ENCODE data around the gene ERCC8. TPM values are rescaled to one million over a fixed set of nuclear protein-coding genes. Genes with fewer than 3 reads are reported as not detected.
"Not testable (repeated sequence)": the region's sequence is repeated elsewhere in the genome, so short reads cannot be mapped to it uniquely, and the experiment has no call there.

The ERCC8 gene
- total RNA-seq, 1 experiment from 2014 or later: 14.4 TPM

- Histone ChIP-seq H3K4me1 (ENCODE audit: control insufficient read depth, insufficient read depth, low read length) (no peaks in the 10 kb centered on the region), H3K9me3 (ENCODE audit: control insufficient read depth, insufficient read depth, low read depth, low read length) (peaks cover 3% of the 10 kb centered on the region; the same call in 1 of the 2 replicates), H3K36me3 (ENCODE audit: control insufficient read depth, insufficient read depth, low read length) (no peaks in the 10 kb centered on the region), H3K4me3 (ENCODE audit: low read depth in 2 of 2, low read length in 2 of 2) (no peak overlapping the region), H3K27me3 (ENCODE audit: control insufficient read depth, insufficient read depth, low read length) (no peaks in the 10 kb centered on the region), H3K27ac (ENCODE audit: low read length) (no peak overlapping the region)
- no TSS peak for BruUV-seq (replicated peaks)
- POLR2A ChIA-PET: no interaction called here
- intact Hi-C loops (cut with micrococcal nuclease; ENCODE audit: unreplicated experiment) (no loop called here), in situ Hi-C loops (cut with HindIII; ENCODE audit: low pct_unique_long_range_greater_than_20kb, low sequenced_read_pairs) (no loop called here)
- CTCF ChIA-PET: no interaction called here
- DNase-seq (ENCODE audit: low read depth, low spot score) (no peak), ATAC-seq (no peak)
- TF ChIP-seq SIN3A (IDR thresholded peaks at IDR 0.05; ENCODE audit: borderline replicate concordance, insufficient read depth, low read depth, low read length) (no peak), REST (IDR thresholded peaks at IDR 0.05; ENCODE audit: insufficient read depth in 1 of 2, low read depth in 2 of 2, low read length in 1 of 2) (no peak), POLR2AphosphoS5 (IDR thresholded peaks at IDR 0.05; ENCODE audit: low read depth, low read length) (no peak), CTCF (IDR thresholded peaks at IDR 0.05) (no peak), TCF7L2 (IDR thresholded peaks at IDR 0.05; ENCODE audit: low read depth, low read length) (no peak)
Observed at GRCh38 chr5:60993425-60993824, 48.6 kb upstream of the ERCC8 start.

GRCh38 chr5:60992871-60993270 is 48.0 kb upstream of the ERCC8 start:
- intact Hi-C loops (cut with micrococcal nuclease; ENCODE audit: unreplicated experiment): no loop called here
- ChIA-PET CTCF (no interaction called here), POLR2A (no interaction called here)
- no peaks in the 10 kb centered on the region for H3K36me3 ChIP-seq (ENCODE audit: control insufficient read depth, insufficient read depth, low read length)
- no peak overlapping the region for H3K4me3 ChIP-seq (ENCODE audit: low read depth in 2 of 2, low read length in 2 of 2)
- no peak overlapping the region for H3K27ac ChIP-seq (ENCODE audit: low read length)
- DNase-seq (ENCODE audit: low read depth, low spot score) (no peak), ATAC-seq (no peak)
- no TSS peak for BruUV-seq (replicated peaks)
- no peak for TF ChIP-seq SIN3A (IDR thresholded peaks at IDR 0.05; ENCODE audit: borderline replicate concordance, insufficient read depth, low read depth, low read length)
- no peaks in the 10 kb centered on the region for H3K4me1 ChIP-seq (ENCODE audit: control insufficient read depth, insufficient read depth, low read length)
- no peaks in the 10 kb centered on the region for H3K27me3 ChIP-seq (ENCODE audit: control insufficient read depth, insufficient read depth, low read length)
- in situ Hi-C loops (cut with HindIII; ENCODE audit: low pct_unique_long_range_greater_than_20kb, low sequenced_read_pairs): no loop called here
- peaks cover 3% of the 10 kb centered on the region; the same call in 1 of the 2 replicates for H3K9me3 ChIP-seq (ENCODE audit: control insufficient read depth, insufficient read depth, low read depth, low read length)

GRCh38 chr5:60989790-60990189 is 44.9 kb upstream of the ERCC8 start:
- POLR2A ChIA-PET: no interaction called here
- no peaks in the 10 kb centered on the region for H3K4me1 ChIP-seq (ENCODE audit: control insufficient read depth, insufficient read depth, low read length)
- no peak overlapping the region for H3K27ac ChIP-seq (ENCODE audit: low read length)
- H3K36me3 ChIP-seq (ENCODE audit: control insufficient read depth, insufficient read depth, low read length): no peaks in the 10 kb centered on the region
- CTCF ChIA-PET: no interaction called here
- in situ Hi-C loops (cut with HindIII; ENCODE audit: low pct_unique_long_range_greater_than_20kb, low sequenced_read_pairs) (no loop called here), intact Hi-C loops (cut with micrococcal nuclease; ENCODE audit: unreplicated experiment) (no loop called here)
- no peak for DNase-seq (ENCODE audit: low read depth, low spot score)
- no peak for TF ChIP-seq CTCF (IDR thresholded peaks at IDR 0.05)
- no peak for TF ChIP-seq SIN3A (IDR thresholded peaks at IDR 0.05; ENCODE audit: borderline replicate concordance, insufficient read depth, low read depth, low read length)
- no peak for TF ChIP-seq REST (IDR thresholded peaks at IDR 0.05; ENCODE audit: insufficient read depth in 1 of 2, low read depth in 2 of 2, low read length in 1 of 2)
- TF ChIP-seq TCF7L2 (IDR thresholded peaks at IDR 0.05; ENCODE audit: low read depth, low read length): no peak
- TF ChIP-seq POLR2AphosphoS5 (IDR thresholded peaks at IDR 0.05; ENCODE audit: low read depth, low read length): no peak
- no TSS peak for BruUV-seq (replicated peaks)
- peaks cover 3% of the 10 kb centered on the region; the same call in 1 of the 2 replicates for H3K9me3 ChIP-seq (ENCODE audit: control insufficient read depth, insufficient read depth, low read depth, low read length)
- no peak for ATAC-seq
- no peaks in the 10 kb centered on the region for H3K27me3 ChIP-seq (ENCODE audit: control insufficient read depth, insufficient read depth, low read length)
- H3K4me3 ChIP-seq (ENCODE audit: low read depth in 2 of 2, low read length in 2 of 2): no peak overlapping the region

- H3K27me3 ChIP-seq (ENCODE audit: control insufficient read depth, insufficient read depth, low read length); DNase-seq (ENCODE audit: low read depth, low spot score); H3K4me3 ChIP-seq (ENCODE audit: low read depth in 2 of 2, low read length in 2 of 2); CTCF ChIA-PET; BruUV-seq (replicated peaks); H3K9me3 ChIP-seq (ENCODE audit: control insufficient read depth, insufficient read depth, low read depth, low read length); in situ Hi-C loops (cut with HindIII; ENCODE audit: low pct_unique_long_range_greater_than_20kb, low sequenced_read_pairs); POLR2A ChIA-PET; H3K27ac ChIP-seq (ENCODE audit: low read length); intact Hi-C loops (cut with micrococcal nuclease; ENCODE audit: unreplicated experiment); H3K36me3 ChIP-seq (ENCODE audit: control insufficient read depth, insufficient read depth, low read length); H3K4me1 ChIP-seq (ENCODE audit: control insufficient read depth, insufficient read depth, low read length); ATAC-seq: not testable (repeated sequence)
Observed at GRCh38 chr5:60982127-60982526, 37.3 kb upstream of the ERCC8 start.

All from Panc1 (cell line).